ENCODE data around the gene DOCK10. TPM values are rescaled to one million over a fixed set of nuclear protein-coding genes. Genes with fewer than 3 reads are reported as not detected.
A peak's percentile ranks its signal among the peaks of the same experiment; 100 is the strongest.

The DOCK10 gene
- total RNA-seq, 2 donors from 2014 or later: 334 to 378 TPM

- H3K4me3 Mint-ChIP-seq: peak overlapping the region; percentile 96
- peaks cover 41% of the 10 kb centered on the region for H3K36me3 Mint-ChIP-seq
- H3K9me3 Mint-ChIP-seq: no peaks in the 10 kb centered on the region
- no peak for ATAC-seq
- peak overlapping the region; percentile 95 to 99 for H3K27ac Mint-ChIP-seq
- H3K27me3 Mint-ChIP-seq: no peaks in the 10 kb centered on the region
- no peak for DNase-seq (ENCODE audit: low spot score)
- peaks cover 66 to 77% of the 10 kb centered on the region in 2 donors for H3K4me1 Mint-ChIP-seq (ENCODE audit: low read depth in 2 of 2)
Observed at GRCh38 chr2:225037415-225038230, 4.6 kb downstream of the DOCK10 start.

- no peaks in the 10 kb centered on the region for H3K27me3 Mint-ChIP-seq
- peak overlapping the region; percentile 95 to 99 for H3K27ac Mint-ChIP-seq
- H3K9me3 Mint-ChIP-seq: no peaks in the 10 kb centered on the region
- DNase-seq (ENCODE audit: low spot score): no peak
- no peak for ATAC-seq
- peak overlapping the region; percentile 96 for H3K4me3 Mint-ChIP-seq
- H3K36me3 Mint-ChIP-seq: peaks cover 41% of the 10 kb centered on the region
- H3K4me1 Mint-ChIP-seq (ENCODE audit: low read depth in 2 of 2): peaks cover 74 to 86% of the 10 kb centered on the region in 2 donors
Observed at GRCh38 chr2:225036431-225036830, 5.8 kb downstream of the DOCK10 start.

GRCh38 chr2:225033440-225034318 lies 8.6 kb downstream of the DOCK10 start:
- Mint-ChIP-seq H3K4me3 (no peak overlapping the region), H3K9me3 (no peaks in the 10 kb centered on the region), H3K4me1 (ENCODE audit: low read depth in 2 of 2) (peaks cover 62 to 75% of the 10 kb centered on the region in 2 donors), H3K36me3 (peaks cover 24% of the 10 kb centered on the region), H3K27me3 (no peaks in the 10 kb centered on the region), H3K27ac (peak overlapping the region; percentile 53 to 90)
- ATAC-seq (no peak), DNase-seq (ENCODE audit: low spot score) (no peak)

GRCh38 chr2:225032246-225032645 lies 10.0 kb downstream of the DOCK10 start:
- no peaks in the 10 kb centered on the region for H3K9me3 Mint-ChIP-seq
- ATAC-seq (no peak), DNase-seq (ENCODE audit: low spot score) (no peak)
- H3K27ac Mint-ChIP-seq: peak overlapping the region; percentile 83 to 96
- H3K36me3 Mint-ChIP-seq: peaks cover 20% of the 10 kb centered on the region
- peak overlapping the region; percentile 50 for H3K4me3 Mint-ChIP-seq
- H3K4me1 Mint-ChIP-seq (ENCODE audit: low read depth in 2 of 2): peaks cover 65 to 75% of the 10 kb centered on the region in 2 donors
- no peaks in the 10 kb centered on the region for H3K27me3 Mint-ChIP-seq

- peak overlapping the region; percentile 59 for H3K4me3 Mint-ChIP-seq
- no peak for ATAC-seq
- H3K27me3 Mint-ChIP-seq: no peaks in the 10 kb centered on the region
- peaks cover 20% of the 10 kb centered on the region for H3K36me3 Mint-ChIP-seq
- no peak for DNase-seq (ENCODE audit: low spot score)
- peaks cover 65 to 75% of the 10 kb centered on the region in 2 donors for H3K4me1 Mint-ChIP-seq (ENCODE audit: low read depth in 2 of 2)
- H3K27ac Mint-ChIP-seq: peak overlapping the region; percentile 83 to 96
- H3K9me3 Mint-ChIP-seq: no peaks in the 10 kb centered on the region
Observed at GRCh38 chr2:225031599-225031998, 10.7 kb downstream of the DOCK10 start.

GRCh38 chr2:225030893-225031292 lies 11.4 kb downstream of the DOCK10 start:
- H3K36me3 Mint-ChIP-seq: peaks cover 18% of the 10 kb centered on the region

GRCh38 chr2:225030203-225030602 lies 12.1 kb downstream of the DOCK10 start:
- H3K9me3 Mint-ChIP-seq: no peaks in the 10 kb centered on the region

More at GRCh38 chr2:225030893-225031292, 11.4 kb downstream of the DOCK10 start:
- Mint-ChIP-seq H3K27me3 (no peaks in the 10 kb centered on the region), H3K27ac (peak overlapping the region; percentile 83 to 96), H3K9me3 (no peaks in the 10 kb centered on the region), H3K4me1 (ENCODE audit: low read depth in 2 of 2) (peaks cover 66 to 75% of the 10 kb centered on the region in 2 donors), H3K4me3 (peak overlapping the region; percentile 59)
- DNase-seq (ENCODE audit: low spot score): no peak
- no peak for ATAC-seq

GRCh38 chr2:225028572-225028971 lies 13.7 kb downstream of the DOCK10 start:
- Mint-ChIP-seq H3K27ac (peak overlapping the region; percentile 69 to 80), H3K4me1 (ENCODE audit: low read depth in 2 of 2) (peaks cover 62 to 70% of the 10 kb centered on the region in 2 donors), H3K27me3 (no peaks in the 10 kb centered on the region), H3K9me3 (no peaks in the 10 kb centered on the region), H3K36me3 (peaks cover 2% of the 10 kb centered on the region), H3K4me3 (peak overlapping the region; percentile 32)
- DNase-seq (ENCODE audit: low spot score) (no peak), ATAC-seq (no peak)

More at GRCh38 chr2:225030203-225030602, 12.1 kb downstream of the DOCK10 start:
- peak; percentile 67 for DNase-seq (ENCODE audit: low spot score)
- peak overlapping the region; percentile 65 for H3K4me3 Mint-ChIP-seq
- no peaks in the 10 kb centered on the region for H3K27me3 Mint-ChIP-seq
- H3K36me3 Mint-ChIP-seq: peaks cover 14% of the 10 kb centered on the region
- ATAC-seq: peak; percentile 69
- H3K27ac Mint-ChIP-seq: peak overlapping the region; percentile 83 to 96
- peaks cover 67 to 78% of the 10 kb centered on the region in 2 donors for H3K4me1 Mint-ChIP-seq (ENCODE audit: low read depth in 2 of 2)

- H3K27ac Mint-ChIP-seq: peak overlapping the region; percentile 69 to 80
- H3K36me3 Mint-ChIP-seq: no peaks in the 10 kb centered on the region
- DNase-seq (ENCODE audit: low spot score) (peak; percentile 74), ATAC-seq (peak; percentile 83 to 84)
- H3K27me3 Mint-ChIP-seq: no peaks in the 10 kb centered on the region
- peak overlapping the region; percentile 82 for H3K4me3 Mint-ChIP-seq
- peaks cover 68 to 76% of the 10 kb centered on the region in 2 donors for H3K4me1 Mint-ChIP-seq (ENCODE audit: low read depth in 2 of 2)
- no peaks in the 10 kb centered on the region for H3K9me3 Mint-ChIP-seq
Observed at GRCh38 chr2:225027061-225027762, 15.1 kb downstream of the DOCK10 start.

- ATAC-seq (peak; percentile 67 to 78), DNase-seq (ENCODE audit: low spot score) (peak; percentile 67)
- Mint-ChIP-seq H3K36me3 (no peaks in the 10 kb centered on the region), H3K4me3 (peak overlapping the region; percentile 82), H3K27ac (peak overlapping the region; percentile 69 to 80), H3K27me3 (no peaks in the 10 kb centered on the region), H3K9me3 (no peaks in the 10 kb centered on the region), H3K4me1 (ENCODE audit: low read depth in 2 of 2) (peaks cover 62 to 71% of the 10 kb centered on the region in 2 donors)
Observed at GRCh38 chr2:225025917-225026571, 16.2 kb downstream of the DOCK10 start.

- Mint-ChIP-seq H3K27ac (peak overlapping the region; percentile 47 to 57), H3K4me3 (peak overlapping the region; percentile 38)
- no peak for DNase-seq (ENCODE audit: low spot score)
Observed at GRCh38 chr2:225022188-225022587, 20.1 kb downstream of the DOCK10 start.

GRCh38 chr2:225020168-225020849 lies 22.0 kb downstream of the DOCK10 start:
- no peaks in the 10 kb centered on the region for H3K9me3 Mint-ChIP-seq
- H3K36me3 Mint-ChIP-seq: no peaks in the 10 kb centered on the region
- ATAC-seq (peak in 1 of 2 donors; percentile 68), DNase-seq (ENCODE audit: low spot score) (no peak)
- H3K27ac Mint-ChIP-seq: peak overlapping the region; percentile 44 to 70
- peak overlapping the region; percentile 69 for H3K4me3 Mint-ChIP-seq
- H3K4me1 Mint-ChIP-seq (ENCODE audit: low read depth in 2 of 2): peaks cover 60 to 61% of the 10 kb centered on the region in 2 donors
- no peaks in the 10 kb centered on the region for H3K27me3 Mint-ChIP-seq

More at GRCh38 chr2:225022188-225022587, 20.1 kb downstream of the DOCK10 start:
- H3K36me3 Mint-ChIP-seq: no peaks in the 10 kb centered on the region
- ATAC-seq: no peak
- no peaks in the 10 kb centered on the region for H3K9me3 Mint-ChIP-seq
- peaks cover 69 to 77% of the 10 kb centered on the region in 2 donors for H3K4me1 Mint-ChIP-seq (ENCODE audit: low read depth in 2 of 2)
- H3K27me3 Mint-ChIP-seq: no peaks in the 10 kb centered on the region
